Uterus (tissue), 2 donors: ENCODE measurements around the gene DPY30.

ENCODE experiments used
- POLR2A ChIP-seq, 2 donors: fragments of 450-650 bp; IDR thresholded peaks; one replicate each; pipeline ENCODE4 v1.6.1; 2016; ENCODE audit warnings: antibody characterized with exemption in 2 of 2, mild to moderate bottlenecking in 1 of 2, moderate library complexity in 1 of 2
- TF ChIP-seq, protein P1 (sequence below), 4 experiments: fragments of 200-600 bp in 2 of 4; fragments of 450-650 bp in 2 of 4; sonication (generic) in 2 of 4; IDR thresholded peaks; one replicate each; pipeline ENCODE4 v1.5.1; 2016 to 2019; ENCODE audit warnings: antibody characterized with exemption in 4 of 4, mild to moderate bottlenecking in 2 of 4, moderate library complexity in 1 of 4

DNA sequence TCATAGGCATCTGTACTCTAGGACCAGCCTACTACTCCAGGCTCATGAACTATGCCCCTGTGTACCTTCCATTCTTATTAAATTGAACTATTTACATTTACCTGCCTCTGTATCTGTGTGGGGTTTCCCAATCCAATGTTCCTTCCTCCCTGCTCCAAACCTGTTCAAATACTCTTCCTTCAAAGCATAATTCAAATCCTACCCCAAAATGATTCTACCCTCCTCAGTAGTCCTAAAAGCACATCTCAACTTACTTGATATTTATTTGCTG is 32.5 kb downstream of the DPY30 start:
- no peak for TF ChIP-seq POLR2A (IDR thresholded peaks at IDR 0.05)
- TF ChIP-seq, protein P1, sequence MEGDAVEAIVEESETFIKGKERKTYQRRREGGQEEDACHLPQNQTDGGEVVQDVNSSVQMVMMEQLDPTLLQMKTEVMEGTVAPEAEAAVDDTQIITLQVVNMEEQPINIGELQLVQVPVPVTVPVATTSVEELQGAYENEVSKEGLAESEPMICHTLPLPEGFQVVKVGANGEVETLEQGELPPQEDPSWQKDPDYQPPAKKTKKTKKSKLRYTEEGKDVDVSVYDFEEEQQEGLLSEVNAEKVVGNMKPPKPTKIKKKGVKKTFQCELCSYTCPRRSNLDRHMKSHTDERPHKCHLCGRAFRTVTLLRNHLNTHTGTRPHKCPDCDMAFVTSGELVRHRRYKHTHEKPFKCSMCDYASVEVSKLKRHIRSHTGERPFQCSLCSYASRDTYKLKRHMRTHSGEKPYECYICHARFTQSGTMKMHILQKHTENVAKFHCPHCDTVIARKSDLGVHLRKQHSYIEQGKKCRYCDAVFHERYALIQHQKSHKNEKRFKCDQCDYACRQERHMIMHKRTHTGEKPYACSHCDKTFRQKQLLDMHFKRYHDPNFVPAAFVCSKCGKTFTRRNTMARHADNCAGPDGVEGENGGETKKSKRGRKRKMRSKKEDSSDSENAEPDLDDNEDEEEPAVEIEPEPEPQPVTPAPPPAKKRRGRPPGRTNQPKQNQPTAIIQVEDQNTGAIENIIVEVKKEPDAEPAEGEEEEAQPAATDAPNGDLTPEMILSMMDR (IDR thresholded peaks at IDR 0.05) = no peak
